GM23248 (cell line): ENCODE measurements around the gene CHN1. TPM values are rescaled to one million over a fixed set of nuclear protein-coding genes. Genes with fewer than 3 reads are reported as not detected.

ENCODE experiments used
- DNase-seq: peaks from one replicate; pipeline ENCODE4 v3.0.0-alpha.2; 2015
- H2AFZ ChIP-seq: fragments of 200-600 bp; sonication (generic); 2 replicates; pipeline ENCODE4 v1.6.1; 2016; ENCODE audit warnings: antibody characterized with exemption
- H3F3A ChIP-seq: fragments of 200-600 bp; sonication (generic); 2 replicates; pipeline ENCODE4 v1.6.1; 2016; ENCODE audit warnings: mild to moderate bottlenecking, antibody characterized with exemption, mixed run types; ENCODE audit not compliant: insufficient read depth
- H3K27ac ChIP-seq: fragments of 200-600 bp; sonication (generic); 2 replicates; pipeline ENCODE4 v1.5.1; 2016; ENCODE audit warnings: mild to moderate bottlenecking
- H3K27me3 ChIP-seq: fragments of 200-600 bp; sonication (generic); replicated peaks from 2 replicates; pipeline ENCODE4 v1.6.1; 2016; ENCODE audit warnings: mild to moderate bottlenecking; ENCODE audit not compliant: insufficient read depth
- H3K36me3 ChIP-seq: fragments of 200-600 bp; sonication (generic); 2 replicates; pipeline ENCODE4 v1.6.1; 2016; ENCODE audit warnings: low read depth, mild to moderate bottlenecking
- H3K4me1 ChIP-seq: fragments of 200-600 bp; sonication (generic); 2 replicates; pipeline ENCODE4 v1.6.1; 2016; ENCODE audit warnings: mild to moderate bottlenecking; ENCODE audit not compliant: insufficient read depth
- H3K4me2 ChIP-seq: fragments of 200-600 bp; sonication (generic); one replicate; pipeline ENCODE4 v1.6.1; 2016; ENCODE audit warnings: mild to moderate bottlenecking; ENCODE audit not compliant: unreplicated experiment
- H3K4me3 ChIP-seq: fragments of 200-600 bp; sonication (generic); 2 replicates; pipeline ENCODE4 v1.5.1; 2016; ENCODE audit warnings: mild to moderate bottlenecking
- H3K79me2 ChIP-seq: fragments of 200-600 bp; sonication (generic); 2 replicates; pipeline ENCODE4 v1.6.1; 2016; ENCODE audit warnings: mild to moderate bottlenecking; ENCODE audit not compliant: insufficient read depth
- H3K9ac ChIP-seq: fragments of 200-600 bp; sonication (generic); 2 replicates; pipeline ENCODE4 v1.6.1; 2016; ENCODE audit warnings: mild to moderate bottlenecking
- H3K9me2 ChIP-seq: fragments of 200-600 bp; sonication (generic); 2 replicates; pipeline ENCODE4 v1.6.1; 2016; ENCODE audit warnings: mixed run types, mild to moderate bottlenecking, moderate library complexity; ENCODE audit not compliant: insufficient read depth
- H3K9me3 ChIP-seq: fragments of 200-600 bp; sonication (generic); one replicate; pipeline ENCODE4 v1.6.1; 2017; ENCODE audit warnings: low read depth
- H4K20me1 ChIP-seq: fragments of 200-600 bp; sonication (generic); 2 replicates; pipeline ENCODE4 v1.6.0; 2016; ENCODE audit not compliant: insufficient read depth
- EZH2 ChIP-seq: fragments of 200-600 bp; sonication (generic); IDR thresholded peaks from 2 replicates; pipeline ENCODE4 v1.6.1; 2018; ENCODE audit warnings: antibody characterized with exemption, mild to moderate bottlenecking; ENCODE audit not compliant: insufficient read depth, poor library complexity, severe bottlenecking
- EZH2phosphoT487 ChIP-seq: fragments of 200-600 bp; sonication (generic); IDR thresholded peaks from 2 replicates; pipeline ENCODE4 v1.6.1; 2018; ENCODE audit warnings: antibody characterized with exemption, moderate library complexity, mild to moderate bottlenecking, low read depth; ENCODE audit not compliant: insufficient read depth
- WGBS, 2 experiments: methylation state at CpG; one replicate each; pipeline ENCODE4 v1.1.6; 2015 to 2017; ENCODE audit warnings: low lambda C conversion rate in 2 of 2, low coverage in 1 of 2; ENCODE audit errors: missing lambda C conversion rate in 2 of 2; 5-methylcytosine and 5-hydroxymethylcytosine counted together
- in situ Hi-C: fragments of 300-500 bp; cut with MboI; formaldehyde crosslinking; loops from 2 replicates; pipeline ENCODE4 v1.15.0; 2020
- polyA plus RNA-seq: library from polyadenylated mRNA; unstranded; fragments of >200 nt; fragmentation: Nextera tagmentation; extraction: Ambion mirVana; gene quantifications from 2 replicates; pipeline ENCODE4 v1.2.1, GENCODE V29; 2016
- total RNA-seq: library from RNA; depleted of rRNA; stranded (reverse); fragments of >200 nt; shearing (Covaris generic); gene quantifications from 2 replicates; pipeline ENCODE4 v1.2.3, GENCODE V29; 2014

CHN1 gene
- total and polyA plus RNA-seq, 2 experiments from 2014 or later: 115 to 130 TPM

DNA sequence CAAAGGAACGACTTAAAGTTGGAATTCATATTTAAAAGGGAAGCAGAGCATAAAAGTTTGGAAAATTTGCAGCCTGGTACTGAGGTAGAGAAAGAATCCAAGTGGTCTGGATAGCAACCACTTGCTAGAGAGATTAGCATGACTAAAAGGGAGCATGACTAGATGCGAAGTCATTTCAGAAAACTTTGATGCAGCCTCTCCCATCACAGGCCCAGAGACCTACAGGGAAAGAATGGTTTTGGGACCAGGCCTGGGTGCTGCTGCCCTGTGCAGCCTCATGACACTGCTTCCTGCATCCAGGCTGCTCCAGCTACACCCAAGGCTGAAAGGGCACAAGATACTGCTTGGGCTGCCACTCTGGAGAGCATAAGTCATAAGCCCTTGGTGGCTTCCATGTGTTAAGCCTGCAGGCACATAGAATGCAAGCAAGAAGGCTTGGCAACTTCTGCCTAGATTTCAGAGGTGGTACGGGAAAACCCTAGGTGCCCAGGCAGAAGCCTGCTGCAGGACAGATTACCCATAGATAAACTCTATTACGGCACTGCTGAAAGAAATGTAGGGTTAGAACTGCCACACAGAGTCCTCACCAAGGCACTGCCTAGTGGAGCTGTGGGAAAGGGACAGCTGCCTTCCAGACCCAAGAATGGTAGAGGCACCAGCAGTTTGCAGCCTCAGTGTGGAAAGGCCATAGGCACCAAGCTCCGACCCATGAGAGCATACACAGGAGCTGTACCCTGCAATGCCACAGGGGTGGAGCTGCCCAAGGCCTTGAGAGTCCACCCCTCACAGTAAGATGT is 12.6 kb upstream of the CHN1 start:
- Histone ChIP-seq H2AFZ (no peak overlapping the region), H3K4me1 (no peaks in the 10 kb centered on the region), H3K4me3 (no peak overlapping the region), H3K4me2 (no peak overlapping the region), H3K27me3 (no peaks in the 10 kb centered on the region), H3K36me3 (no peaks in the 10 kb centered on the region), H3K9ac (no peak overlapping the region), H3K27ac (no peak overlapping the region), H4K20me1 (no peaks in the 10 kb centered on the region), H3K9me2 (no peaks in the 10 kb centered on the region), H3F3A (no peaks in the 10 kb centered on the region), H3K9me3 (no peaks in the 10 kb centered on the region), H3K79me2 (no peaks in the 10 kb centered on the region)
- WGBS, 2 experiments: 71% methylated on average over 5 of the region's 5 CpGs
- DNase-seq: peak; percentile 39
- TF ChIP-seq EZH2: no peak
- no peak for TF ChIP-seq EZH2phosphoT487
- in situ Hi-C loops: no loop called here

GRCh38 chr2:175015340-175015739 is 10.2 kb upstream of the CHN1 start:
- no peaks in the 10 kb centered on the region for H3K27me3 ChIP-seq
- no peaks in the 10 kb centered on the region for H3K79me2 ChIP-seq
- no peaks in the 10 kb centered on the region for H3F3A ChIP-seq
- DNase-seq: no peak
- in situ Hi-C loops: no loop called here
- H3K4me3 ChIP-seq: no peak overlapping the region
- H4K20me1 ChIP-seq: no peaks in the 10 kb centered on the region
- WGBS, 2 experiments: 60 to 72% methylated on average over 3 of the region's 3 CpGs
- TF ChIP-seq EZH2 (no peak), EZH2phosphoT487 (no peak)
- H3K36me3 ChIP-seq: no peaks in the 10 kb centered on the region
- no peaks in the 10 kb centered on the region for H3K4me1 ChIP-seq
- no peaks in the 10 kb centered on the region for H3K9me2 ChIP-seq
- no peak overlapping the region for H3K9ac ChIP-seq
- no peak overlapping the region for H3K4me2 ChIP-seq
- H3K27ac ChIP-seq: no peak overlapping the region
- no peak overlapping the region for H2AFZ ChIP-seq
- no peaks in the 10 kb centered on the region for H3K9me3 ChIP-seq

- no peaks in the 10 kb centered on the region for H4K20me1 ChIP-seq
- 0 out of 2 replicates have a peak, but pooled peaks cover 3% of the 10 kb centered on the region for H3K27me3 ChIP-seq
- H3K4me3 ChIP-seq: no peak overlapping the region
- H3K4me2 ChIP-seq: no peak overlapping the region
- no peak overlapping the region for H2AFZ ChIP-seq
- no peaks in the 10 kb centered on the region for H3K36me3 ChIP-seq
- in situ Hi-C loops: no loop called here
- DNase-seq: no peak
- no peaks in the 10 kb centered on the region for H3K9me2 ChIP-seq
- no peak for TF ChIP-seq EZH2phosphoT487
- no peak for TF ChIP-seq EZH2
- no peaks in the 10 kb centered on the region for H3K9me3 ChIP-seq
- no peaks in the 10 kb centered on the region for H3K79me2 ChIP-seq
- no peaks in the 10 kb centered on the region for H3F3A ChIP-seq
- H3K27ac ChIP-seq: no peak overlapping the region
- no peak overlapping the region for H3K9ac ChIP-seq
- no peaks in the 10 kb centered on the region for H3K4me1 ChIP-seq
- 95 to 99% methylated on average over 2 of the region's 2 CpGs for WGBS, 2 experiments
Measured at GRCh38 chr2:175012516-175012915, 7.3 kb upstream of the CHN1 start.

DNA sequence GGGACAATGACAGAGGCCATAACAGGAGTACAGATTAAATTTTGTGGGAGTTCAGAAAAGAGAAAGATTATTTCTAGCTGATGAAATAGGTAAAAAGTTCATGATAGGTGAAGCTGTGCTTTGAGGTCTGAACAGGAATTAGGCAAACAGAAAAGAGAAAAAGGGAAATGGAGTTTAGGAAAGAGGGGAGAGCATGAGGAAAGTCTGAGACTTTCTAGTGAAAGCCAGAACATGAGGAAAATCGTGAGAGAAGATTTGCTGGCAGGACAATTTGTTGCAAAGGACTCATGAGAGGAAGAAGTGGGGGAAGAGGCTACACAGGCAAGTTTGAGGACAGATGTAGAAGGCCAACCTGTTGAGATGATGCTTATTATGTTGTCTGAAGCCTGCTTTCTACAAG is 6.3 kb upstream of the CHN1 start:
- Histone ChIP-seq H3K4me3 (no peak overlapping the region), H3K9me3 (no peaks in the 10 kb centered on the region), H3F3A (no peaks in the 10 kb centered on the region), H3K36me3 (no peaks in the 10 kb centered on the region), H3K4me2 (no peak overlapping the region), H3K27ac (no peak overlapping the region), H3K79me2 (no peaks in the 10 kb centered on the region), H3K9ac (no peak overlapping the region), H4K20me1 (no peaks in the 10 kb centered on the region), H2AFZ (no peak overlapping the region), H3K27me3 (peaks cover 11% of the 10 kb centered on the region; the same call in 1 of the 2 replicates), H3K9me2 (no peaks in the 10 kb centered on the region), H3K4me1 (no peaks in the 10 kb centered on the region)
- in situ Hi-C loops: no loop called here
- no peak for DNase-seq
- TF ChIP-seq EZH2 (no peak), EZH2phosphoT487 (no peak)
- 20 to 50% methylated on average over 1 of the region's 1 CpG for WGBS, 2 experiments
